Activated CD4-positive, alpha-beta memory T cell treated with anti-CD3 and anti-CD28 coated beads, Interleukin-2, amount 10 ng/mL, durations not matched to agents 7 days and 5 days (primary cell): ENCODE results near the gene TRPM4. TPM values are rescaled to one million over a fixed set of nuclear protein-coding genes. Genes with fewer than 3 reads are reported as not detected.
"Not testable (repeated sequence)": the region's sequence is repeated elsewhere in the genome, so short reads cannot be mapped to it uniquely, and the experiment has no call there.

Experiments
- CTCF ChIA-PET: fragments of 350-600 bp; sonication (Branson Sonifier 250); formaldehyde crosslinking; loops from one replicate; lab custom pipeline; 2021; ENCODE audit warnings: antibody characterized with exemption, inconsistent platforms; lab: Charles Lee
- POLR2A ChIA-PET: fragments of 350-600 bp; sonication (Branson Sonifier 250); formaldehyde crosslinking; loops from one replicate; lab custom pipeline; 2021; ENCODE audit warnings: antibody characterized with exemption; lab: Charles Lee
- DNase-seq: peaks from one replicate; pipeline ENCODE4 v3.0.0-alpha.2; 2020
- H3K27ac Mint-ChIP-seq: one replicate; pipeline ENCODE4 v1.8.0; 2021; ENCODE audit warnings: mild to moderate bottlenecking, mixed read lengths
- H3K27me3 Mint-ChIP-seq: one replicate; pipeline ENCODE4 v1.8.0; 2021; ENCODE audit warnings: mixed read lengths
- H3K36me3 Mint-ChIP-seq: one replicate; pipeline ENCODE4 v1.8.0; 2021; ENCODE audit warnings: low read depth, mixed read lengths
- H3K4me1 Mint-ChIP-seq: one replicate; pipeline ENCODE4 v1.8.0; 2021; ENCODE audit warnings: mixed read lengths
- H3K4me3 Mint-ChIP-seq: one replicate; pipeline ENCODE4 v1.8.0; 2021; ENCODE audit warnings: mild to moderate bottlenecking, mixed read lengths
- H3K9me3 Mint-ChIP-seq: one replicate; pipeline ENCODE4 v1.8.0; 2021; ENCODE audit warnings: mixed read lengths
- total RNA-seq, 2 experiments: library from RNA; stranded (reverse); gene quantifications; one replicate each; pipeline ENCODE4 v1.2.3, GENCODE V29; 2021

The TRPM4 gene
- total RNA-seq, 2 experiments from 2014 or later, result 0.58 TPM; not detected in 1

DNA sequence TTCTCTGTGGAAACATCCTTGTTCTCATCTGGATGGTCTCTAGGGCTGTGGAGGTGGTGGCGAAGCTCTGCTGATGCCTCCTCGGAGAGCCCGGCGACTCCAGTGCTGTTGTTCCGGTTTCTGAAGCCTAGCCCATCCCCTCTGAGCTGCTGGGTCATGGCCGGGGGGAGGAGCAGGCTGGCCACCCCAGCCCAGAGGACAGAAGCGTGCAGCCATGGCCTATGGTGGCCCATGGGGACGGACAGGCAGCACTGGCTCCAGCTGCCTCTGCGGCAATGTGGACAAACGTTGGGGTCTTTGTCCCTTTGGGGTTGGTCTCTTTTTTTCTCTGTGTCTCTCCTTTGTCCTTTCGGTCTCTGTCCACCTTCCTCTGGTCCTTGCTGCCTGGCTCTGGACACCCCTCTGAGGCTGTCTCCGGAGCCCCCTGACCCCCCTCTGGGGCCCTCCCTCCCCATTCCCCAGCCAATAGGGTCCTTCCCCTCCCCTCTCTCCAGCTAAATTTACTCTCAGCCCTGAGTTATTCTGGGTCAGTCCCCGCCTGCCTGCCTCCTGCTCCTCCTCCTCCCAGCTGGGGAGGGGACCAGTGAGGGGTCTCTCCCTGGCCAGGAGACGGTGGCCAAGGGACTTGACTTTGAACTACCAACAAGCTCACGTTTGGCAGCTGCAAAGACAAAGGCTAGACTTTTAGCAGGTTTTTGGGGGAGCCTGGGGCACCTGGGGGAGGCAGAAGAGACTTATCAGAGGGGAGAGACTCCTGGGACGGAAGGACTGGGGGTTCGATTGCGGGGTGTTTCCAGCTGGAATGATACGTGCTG is 2.4 kb upstream of the TRPM4 start, which contains the start of gene HRC:
TSS of gene HRC (minus strand) at position 392 of the 815 bp plus-strand sequence. CDS start at position 233, 159 bp downstream.
- Mint-ChIP-seq H3K36me3 (no peaks in the 10 kb centered on the region), H3K9me3 (no peaks in the 10 kb centered on the region), H3K4me3 (no peak within 1 kb of the TSS), H3K4me1 (peaks cover 23% of the 10 kb centered on the region), H3K27ac (no peak within 1 kb of the TSS), H3K27me3 (peaks cover 56% of the 10 kb centered on the region)
- ChIA-PET CTCF (no interaction called here), POLR2A (no interaction called here)
- DNase-seq, result no peak

- H3K4me3 Mint-ChIP-seq, result no peak overlapping the region
- peaks cover 21% of the 10 kb centered on the region for H3K4me1 Mint-ChIP-seq
- no peak for DNase-seq
- H3K27ac Mint-ChIP-seq, result no peak overlapping the region
- H3K36me3 Mint-ChIP-seq, result no peaks in the 10 kb centered on the region
- ChIA-PET POLR2A (no interaction called here), CTCF (no interaction called here)
- H3K9me3 Mint-ChIP-seq, result no peaks in the 10 kb centered on the region
- H3K27me3 Mint-ChIP-seq, result peaks cover 60% of the 10 kb centered on the region
Observed at GRCh38 chr19:49155820-49156346, 1.7 kb upstream of the TRPM4 start.

DNA sequence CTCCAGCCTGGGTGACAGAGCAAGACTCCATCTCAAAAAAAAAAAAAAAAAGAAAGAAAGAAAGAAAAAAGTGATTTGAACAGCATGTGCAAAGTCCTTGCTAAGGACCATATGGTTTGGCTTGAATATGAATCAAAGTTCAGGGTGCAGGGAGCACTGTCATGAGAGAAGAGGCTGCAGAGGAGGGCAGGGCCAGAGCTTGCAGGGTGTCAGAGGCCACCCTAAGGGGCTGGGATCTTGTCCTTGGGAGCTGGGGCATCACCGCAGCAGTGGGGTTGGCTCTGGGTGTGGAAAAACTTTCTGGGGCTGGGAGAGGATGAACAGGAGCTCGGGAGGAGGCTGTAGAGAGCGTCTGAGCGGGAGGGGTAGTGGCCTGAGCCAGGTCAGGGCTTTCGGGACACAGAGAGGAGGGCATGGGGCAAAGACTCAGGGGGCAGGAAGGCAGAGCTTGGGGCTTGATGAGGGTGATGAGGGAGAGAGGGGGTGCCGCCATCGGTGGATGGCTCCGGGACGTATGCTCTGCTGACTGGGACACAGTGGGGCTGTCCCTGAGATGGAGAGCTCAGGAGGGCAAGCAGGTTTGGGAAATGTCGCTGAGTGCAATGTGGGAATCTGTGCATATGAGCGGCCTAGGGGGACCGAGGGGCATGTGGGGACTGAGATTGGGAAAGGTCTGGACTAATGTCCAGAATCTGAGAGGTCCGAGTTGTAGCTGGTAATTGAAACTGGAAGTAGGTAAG is 3.0 kb downstream of the TRPM4 start:
- ChIA-PET CTCF (interaction anchor here (0.5 to 1.0 kb wide), 3 partner anchors 38 to 350 kb away, joined by 3 to 6 read pairs (median 4); partner anchors contain the start of gene BCAT2), POLR2A (no interaction called here)
- no peak for DNase-seq
- H3K4me3 Mint-ChIP-seq, result no peak overlapping the region
- peaks cover 31% of the 10 kb centered on the region for H3K27me3 Mint-ChIP-seq
- H3K9me3 Mint-ChIP-seq, result no peaks in the 10 kb centered on the region
- no peak overlapping the region for H3K27ac Mint-ChIP-seq
- peaks cover 8% of the 10 kb centered on the region for H3K4me1 Mint-ChIP-seq
- H3K36me3 Mint-ChIP-seq, result no peaks in the 10 kb centered on the region

DNA sequence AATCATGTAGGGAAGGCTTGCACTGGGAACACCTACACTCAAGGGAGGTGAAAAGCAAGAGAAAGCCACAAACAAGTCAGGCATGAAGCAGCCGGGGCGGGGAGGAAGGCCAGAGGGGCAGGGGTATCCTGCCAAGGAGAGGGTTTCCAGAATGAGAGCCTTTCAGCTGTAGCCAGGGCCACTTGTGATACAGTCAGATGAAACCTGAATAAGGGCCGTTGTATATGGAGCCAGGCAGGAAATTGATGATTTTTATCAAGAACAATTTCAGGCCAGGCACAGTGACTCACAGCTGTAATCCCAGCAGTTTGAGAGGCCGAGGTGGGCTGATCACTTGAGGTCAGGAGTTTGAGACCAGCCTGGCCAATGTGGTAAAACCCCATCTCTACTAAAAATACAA is 4.4 kb downstream of the TRPM4 start:
- CTCF ChIA-PET, result no interaction called here
- POLR2A ChIA-PET, result no interaction called here
- no peak for DNase-seq
- Mint-ChIP-seq H3K27ac (no peak overlapping the region), H3K27me3 (peaks cover 29% of the 10 kb centered on the region), H3K9me3 (no peaks in the 10 kb centered on the region), H3K36me3 (no peaks in the 10 kb centered on the region), H3K4me1 (peaks cover 8% of the 10 kb centered on the region), H3K4me3 (no peak overlapping the region)

- no peak overlapping the region for H3K4me3 Mint-ChIP-seq
- no peak overlapping the region for H3K27ac Mint-ChIP-seq
- H3K27me3 Mint-ChIP-seq, result peaks cover 10% of the 10 kb centered on the region
- H3K36me3 Mint-ChIP-seq, result no peaks in the 10 kb centered on the region
- H3K4me1 Mint-ChIP-seq, result no peaks in the 10 kb centered on the region
- POLR2A ChIA-PET, result no interaction called here
- CTCF ChIA-PET, result interaction anchor here (0.9 kb wide), 1 partner anchor 33 kb away, joined by 5 read pairs; no protein-coding TSS in a partner anchor
- DNase-seq, result no peak
- H3K9me3 Mint-ChIP-seq, result no peaks in the 10 kb centered on the region
Observed at GRCh38 chr19:49165111-49165750, 7.6 kb downstream of the TRPM4 start.

DNA sequence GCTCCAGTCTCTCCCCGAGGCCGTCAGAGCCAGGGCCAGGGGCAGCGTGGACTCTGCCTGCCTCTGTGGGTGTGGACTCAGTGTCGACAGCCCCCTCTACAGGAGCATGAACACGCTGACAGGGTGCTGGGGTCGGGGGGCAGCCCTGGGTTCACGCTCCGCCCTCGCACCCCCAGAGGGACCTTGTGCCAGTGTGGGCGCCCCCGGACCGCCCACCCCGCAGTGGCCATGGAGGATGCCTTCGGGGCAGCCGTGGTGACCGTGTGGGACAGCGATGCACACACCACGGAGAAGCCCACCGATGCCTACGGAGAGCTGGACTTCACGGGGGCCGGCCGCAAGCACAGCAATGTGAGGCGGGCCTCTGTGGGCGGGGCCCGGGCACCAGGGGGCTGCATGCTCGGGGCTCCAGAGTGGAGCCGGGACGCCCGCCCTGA is 8.3 kb downstream of the TRPM4 start:
- Mint-ChIP-seq H3K36me3 (no peaks in the 10 kb centered on the region), H3K27me3 (peaks cover 5% of the 10 kb centered on the region), H3K4me3 (no peak overlapping the region), H3K27ac (no peak overlapping the region), H3K4me1 (no peaks in the 10 kb centered on the region), H3K9me3 (no peaks in the 10 kb centered on the region)
- DNase-seq, result no peak
- ChIA-PET CTCF (no interaction called here), POLR2A (no interaction called here)

- POLR2A ChIA-PET, result no interaction called here
- no peak overlapping the region for H3K27ac Mint-ChIP-seq
- no peaks in the 10 kb centered on the region for H3K9me3 Mint-ChIP-seq
- H3K4me1 Mint-ChIP-seq, result no peaks in the 10 kb centered on the region
- H3K4me3 Mint-ChIP-seq, result no peak overlapping the region
- peaks cover 3% of the 10 kb centered on the region for H3K27me3 Mint-ChIP-seq
- no peaks in the 10 kb centered on the region for H3K36me3 Mint-ChIP-seq
- DNase-seq, result no peak
- CTCF ChIA-PET, result no interaction called here
Observed at GRCh38 chr19:49167857-49168409, 10.3 kb downstream of the TRPM4 start.

GRCh38 chr19:49168421-49168820 is 10.8 kb downstream of the TRPM4 start:
- no peak for DNase-seq
- ChIA-PET POLR2A (no interaction called here), CTCF (interaction anchor here (1.6 kb wide), 1 partner anchor 31 kb away, joined by 4 read pairs; no protein-coding TSS in a partner anchor)
- H3K9me3 Mint-ChIP-seq, result no peaks in the 10 kb centered on the region
- no peaks in the 10 kb centered on the region for H3K36me3 Mint-ChIP-seq
- H3K27me3 Mint-ChIP-seq, result peaks cover 3% of the 10 kb centered on the region
- no peak overlapping the region for H3K27ac Mint-ChIP-seq
- H3K4me3 Mint-ChIP-seq, result no peak overlapping the region
- H3K4me1 Mint-ChIP-seq, result no peaks in the 10 kb centered on the region

- no peaks in the 10 kb centered on the region for H3K36me3 Mint-ChIP-seq
- H3K27ac Mint-ChIP-seq, result no peak overlapping the region
- DNase-seq, result no peak
- no peaks in the 10 kb centered on the region for H3K27me3 Mint-ChIP-seq
- peaks cover 4% of the 10 kb centered on the region for H3K4me1 Mint-ChIP-seq
- H3K9me3 Mint-ChIP-seq, result no peaks in the 10 kb centered on the region
- ChIA-PET CTCF (interaction anchor here (0.8 kb wide), 1 partner anchor 60 kb away, joined by 3 read pairs; no protein-coding TSS in a partner anchor), POLR2A (no interaction called here)
- H3K4me3 Mint-ChIP-seq, result no peak overlapping the region
Observed at GRCh38 chr19:49173198-49173597, 15.6 kb downstream of the TRPM4 start.

DNA sequence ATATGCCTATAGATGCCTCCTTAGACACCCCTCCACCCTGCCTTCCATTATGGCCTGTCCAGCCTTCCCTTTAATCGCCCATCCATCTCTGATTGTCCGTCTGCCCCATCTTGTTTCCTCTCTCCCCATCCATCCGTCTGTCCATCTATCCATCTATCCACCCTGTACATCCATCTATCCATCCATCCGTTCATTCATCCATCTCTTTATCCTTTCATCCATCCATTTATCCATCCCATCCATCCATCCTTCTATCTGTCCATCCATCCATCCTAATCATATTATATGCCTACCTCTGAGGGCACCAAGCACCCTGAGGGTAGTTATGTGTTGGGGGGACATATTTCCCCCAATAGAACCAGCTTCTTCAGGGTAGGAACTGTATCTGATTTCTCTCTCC is 23.1 kb downstream of the TRPM4 start:
- peaks cover 4% of the 10 kb centered on the region for H3K36me3 Mint-ChIP-seq
- H3K27ac Mint-ChIP-seq, result no peak overlapping the region
- DNase-seq, result no peak
- ChIA-PET POLR2A (no interaction called here), CTCF (no interaction called here)
- peaks cover 8% of the 10 kb centered on the region for H3K9me3 Mint-ChIP-seq
- H3K4me3 Mint-ChIP-seq, result no peak overlapping the region
- H3K4me1 Mint-ChIP-seq, result peaks cover 4% of the 10 kb centered on the region
- H3K27me3 Mint-ChIP-seq, result no peaks in the 10 kb centered on the region

- H3K4me1 Mint-ChIP-seq, H3K4me3 Mint-ChIP-seq, POLR2A ChIA-PET, H3K9me3 Mint-ChIP-seq, H3K27me3 Mint-ChIP-seq, DNase-seq, H3K36me3 Mint-ChIP-seq, H3K27ac Mint-ChIP-seq: not testable (repeated sequence)
- CTCF ChIA-PET, result interaction anchor here (0.7 kb wide), 1 partner anchor 508 kb away, joined by 3 read pairs; no protein-coding TSS in a partner anchor
Observed at GRCh38 chr19:49182010-49182847, 24.6 kb downstream of the TRPM4 start.
